Cardiac fibroblast (primary cell): Measurements from ENCODE around the gene NFIB.
A peak's percentile ranks its signal among the peaks of the same experiment; 100 is the strongest.

Experiments
- DNase-seq, 2 donors: peaks; one replicate each; pipeline versions ENCODE4 v3.0.0 to v3.0.0-alpha.2; 2010; ENCODE audit warnings: low read depth in 2 of 2
- H3K4me3 ChIP-seq, 2 donors: replicated peaks in 1 of 2; 1 replicate in 1 of 2; 2 replicates in 1 of 2; pipeline ENCODE4 v1.5.1; 2011; ENCODE audit warnings: low read depth in 2 of 2, low read length in 2 of 2, mild to moderate bottlenecking in 2 of 2, moderate library complexity in 1 of 2
- TF ChIP-seq, protein P1 (sequence below): IDR thresholded peaks from one replicate; pipeline ENCODE4 v1.5.1; 2011; ENCODE audit warnings: low read depth, mild to moderate bottlenecking, low read length, inconsistent platforms

NFIB gene

DNA sequence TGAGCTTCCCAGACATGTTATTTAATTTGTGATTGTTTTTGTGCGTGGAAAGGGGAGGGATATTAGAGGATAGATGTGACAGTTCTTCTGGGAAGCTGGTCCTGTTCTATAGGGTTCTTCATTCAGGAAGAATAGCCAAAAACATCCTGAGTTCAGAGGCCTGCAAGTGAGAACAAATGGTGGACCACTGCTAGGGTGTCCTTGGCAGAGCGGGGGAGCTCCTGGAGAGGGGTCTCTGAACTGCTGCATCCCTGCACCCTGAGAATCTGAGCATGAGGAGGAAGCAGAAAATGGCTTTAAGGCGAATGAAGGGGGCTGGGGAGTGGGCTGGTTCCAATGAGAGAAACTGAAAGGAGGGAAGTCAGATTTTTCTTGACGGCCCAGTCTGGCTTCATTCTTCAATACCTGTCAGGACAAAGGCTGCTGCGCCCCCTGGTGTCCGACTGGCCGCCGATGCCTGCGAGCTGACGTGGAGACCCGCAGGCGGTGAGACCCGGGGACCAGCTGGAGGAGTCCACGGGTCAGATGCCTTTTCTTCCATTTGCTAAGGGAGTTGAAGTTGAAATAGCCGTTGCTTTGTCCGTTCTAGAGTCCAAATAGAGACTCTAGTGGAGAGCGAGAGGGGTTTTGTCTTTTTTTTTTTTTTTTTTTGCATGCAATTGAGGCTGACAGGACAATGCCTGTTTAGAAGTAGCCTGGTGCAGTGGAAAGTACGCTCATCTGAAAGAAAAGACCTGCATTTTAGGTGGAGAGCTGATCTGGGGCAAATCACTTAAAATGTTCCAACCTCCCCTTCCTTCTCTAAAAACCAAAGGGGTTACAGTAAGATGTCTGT is 39.5 kb upstream of the NFIB start:
- peak overlapping the region in 1 of 2 donors; percentile 8 for H3K4me3 ChIP-seq
- TF ChIP-seq, protein P1, sequence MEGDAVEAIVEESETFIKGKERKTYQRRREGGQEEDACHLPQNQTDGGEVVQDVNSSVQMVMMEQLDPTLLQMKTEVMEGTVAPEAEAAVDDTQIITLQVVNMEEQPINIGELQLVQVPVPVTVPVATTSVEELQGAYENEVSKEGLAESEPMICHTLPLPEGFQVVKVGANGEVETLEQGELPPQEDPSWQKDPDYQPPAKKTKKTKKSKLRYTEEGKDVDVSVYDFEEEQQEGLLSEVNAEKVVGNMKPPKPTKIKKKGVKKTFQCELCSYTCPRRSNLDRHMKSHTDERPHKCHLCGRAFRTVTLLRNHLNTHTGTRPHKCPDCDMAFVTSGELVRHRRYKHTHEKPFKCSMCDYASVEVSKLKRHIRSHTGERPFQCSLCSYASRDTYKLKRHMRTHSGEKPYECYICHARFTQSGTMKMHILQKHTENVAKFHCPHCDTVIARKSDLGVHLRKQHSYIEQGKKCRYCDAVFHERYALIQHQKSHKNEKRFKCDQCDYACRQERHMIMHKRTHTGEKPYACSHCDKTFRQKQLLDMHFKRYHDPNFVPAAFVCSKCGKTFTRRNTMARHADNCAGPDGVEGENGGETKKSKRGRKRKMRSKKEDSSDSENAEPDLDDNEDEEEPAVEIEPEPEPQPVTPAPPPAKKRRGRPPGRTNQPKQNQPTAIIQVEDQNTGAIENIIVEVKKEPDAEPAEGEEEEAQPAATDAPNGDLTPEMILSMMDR: peak; percentile 91
- peak; percentile 90 to 92 for DNase-seq

DNA sequence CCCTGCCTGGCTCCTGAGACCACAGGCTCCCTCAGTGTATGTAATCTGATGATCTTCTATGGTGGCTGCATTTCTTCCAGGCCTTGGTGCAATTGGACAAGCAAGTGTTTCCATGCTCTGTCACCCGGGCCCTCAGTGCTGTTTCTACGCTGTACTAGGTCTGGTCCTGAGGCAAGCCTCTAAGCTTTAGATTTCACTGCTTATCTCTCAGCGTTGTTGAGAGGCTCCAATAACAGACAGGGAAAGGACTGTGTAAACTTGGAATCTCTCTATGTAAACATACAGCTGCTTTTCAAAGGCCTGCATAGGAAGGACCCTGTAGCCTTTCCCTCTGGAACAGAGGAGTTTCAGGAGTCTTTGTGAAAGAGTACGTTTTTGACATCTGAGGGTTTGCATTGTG is 38.6 kb upstream of the NFIB start:
- TF ChIP-seq, protein P1: no peak
- H3K4me3 ChIP-seq: no peak overlapping the region
- no peak for DNase-seq

DNA sequence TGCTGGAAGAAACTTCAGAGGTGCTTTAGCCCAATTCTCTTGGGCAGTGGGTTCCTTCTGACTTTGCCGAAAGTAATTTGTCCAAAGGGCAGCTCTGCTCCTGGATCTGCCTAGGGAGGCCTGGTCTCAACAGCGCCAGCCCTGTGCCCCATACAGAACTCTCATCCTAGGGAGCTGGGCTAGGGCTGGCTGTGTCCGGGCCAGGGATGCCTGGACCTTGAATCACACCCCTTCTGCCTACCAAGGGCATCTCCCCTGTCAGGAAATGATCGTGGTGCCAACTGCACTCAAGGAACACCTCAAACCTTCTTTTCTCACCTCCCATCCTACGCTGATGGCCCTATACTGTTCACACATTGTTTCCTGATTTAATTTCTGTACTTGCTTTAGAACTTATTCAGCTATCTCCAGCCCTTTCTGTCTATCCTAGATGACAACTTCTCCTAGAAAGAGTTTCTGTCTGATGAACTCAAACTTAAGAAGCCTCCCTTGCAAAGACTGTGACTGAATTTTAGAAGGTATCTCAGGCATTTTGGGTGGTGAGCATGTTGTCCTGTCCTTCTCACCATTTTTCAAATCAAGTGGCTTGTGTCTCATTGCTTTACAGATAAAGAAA is 37.4 kb upstream of the NFIB start:
- H3K4me3 ChIP-seq: no peak overlapping the region
- no peak for DNase-seq
- TF ChIP-seq, protein P1: no peak

DNA sequence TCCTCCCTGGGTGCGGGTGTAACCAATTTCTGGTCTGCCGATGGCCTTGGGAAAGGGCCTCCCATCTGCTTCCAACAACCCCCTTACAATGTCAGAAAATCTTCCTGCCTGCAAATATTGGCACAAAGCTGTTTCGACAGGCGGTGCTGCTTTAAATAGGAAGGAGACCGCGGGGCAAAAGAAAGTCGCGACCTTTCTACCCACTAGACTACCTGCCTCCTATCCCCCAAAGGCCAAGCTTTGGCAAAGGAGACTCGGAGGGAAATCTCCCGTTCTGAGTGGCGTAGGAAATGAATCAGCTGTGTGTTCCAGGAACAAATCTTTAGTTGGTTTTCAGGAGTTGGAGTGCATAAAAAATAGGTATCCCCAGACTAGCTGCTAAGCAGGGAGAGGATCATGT is 36.8 kb upstream of the NFIB start:
- H3K4me3 ChIP-seq: no peak overlapping the region
- DNase-seq: peak; percentile 43 to 52
- TF ChIP-seq, protein P1: no peak

DNA sequence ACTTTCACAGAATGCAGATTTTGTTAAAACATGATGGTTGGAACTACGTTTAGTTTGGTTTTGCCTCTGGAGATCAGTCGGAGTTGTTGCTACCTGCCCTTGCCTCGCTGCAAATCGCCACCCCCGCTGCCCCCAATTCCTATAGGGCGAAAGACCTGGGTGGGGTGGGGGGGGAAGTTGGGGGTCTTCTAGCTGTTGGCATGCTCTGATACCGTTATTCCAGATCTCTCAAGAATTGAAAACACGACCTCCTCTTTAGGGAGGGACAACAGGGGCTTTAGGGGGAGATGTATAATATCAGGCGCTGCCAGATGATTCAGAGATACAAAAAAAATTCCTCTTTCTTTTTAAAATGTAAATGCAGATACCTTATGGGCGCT is 36.4 kb upstream of the NFIB start:
- peak overlapping the region in 1 of 2 donors; percentile 54 for H3K4me3 ChIP-seq
- TF ChIP-seq, protein P1: no peak
- DNase-seq: no peak

DNA sequence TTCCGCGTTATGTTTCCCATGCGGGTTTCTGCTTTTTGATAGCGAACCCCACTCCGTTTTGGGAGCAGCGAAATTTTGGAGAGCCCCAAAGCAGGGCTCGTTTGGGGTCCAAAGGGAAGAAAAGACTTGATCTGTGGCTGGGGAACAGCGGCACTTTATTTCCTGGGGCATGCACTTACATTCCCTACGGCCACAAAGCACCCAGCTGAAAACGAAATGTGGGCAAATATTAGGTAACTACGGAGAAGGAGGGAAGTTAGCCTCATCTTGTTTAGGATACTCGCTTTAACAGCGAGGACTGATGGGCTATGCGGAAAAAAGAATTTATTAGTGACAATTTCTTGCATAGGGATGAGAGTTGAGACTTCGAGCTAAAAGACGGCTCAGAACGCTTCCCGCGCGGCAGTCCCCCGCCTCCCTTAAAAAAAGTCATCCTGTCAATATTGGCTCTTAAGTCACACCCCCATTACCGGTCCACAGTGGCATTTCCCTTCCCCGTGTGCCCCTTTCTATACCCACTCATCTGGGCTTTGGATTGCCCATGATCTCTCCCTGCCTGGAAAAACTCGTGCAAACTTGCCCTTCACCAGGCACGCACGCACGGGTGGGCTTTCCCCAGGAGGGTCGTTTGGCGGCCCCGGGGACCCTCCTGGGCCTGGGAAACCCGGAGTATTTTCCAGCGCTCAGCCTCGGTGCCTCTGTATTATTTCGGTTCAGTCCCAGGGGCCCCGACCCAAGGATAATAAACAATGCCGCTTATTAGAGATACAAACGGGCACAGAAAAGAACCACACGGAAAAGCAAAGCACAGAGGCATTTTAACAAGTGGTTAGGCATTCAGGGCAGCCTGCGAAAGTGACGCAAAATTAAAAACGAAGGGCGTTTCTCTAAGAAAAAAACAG is 35.8 kb upstream of the NFIB start:
- peak; percentile 30 to 55 for DNase-seq
- H3K4me3 ChIP-seq: peak overlapping the region; percentile 19 to 54
- TF ChIP-seq, protein P1: no peak
